Metanephros (tissue), 1 donor: ENCODE data around the gene OOSP4A. TPM values are rescaled to one million over a fixed set of nuclear protein-coding genes. Genes with fewer than 3 reads are reported as not detected.

Experiments
- total RNA-seq: library from RNA; depleted of rRNA; stranded (reverse); fragments of >200 nt; gene quantifications from one replicate; pipeline ENCODE4 v1.2.3, GENCODE V29; 2014

OOSP4A gene
- not detected for total RNA-seq

DNA sequence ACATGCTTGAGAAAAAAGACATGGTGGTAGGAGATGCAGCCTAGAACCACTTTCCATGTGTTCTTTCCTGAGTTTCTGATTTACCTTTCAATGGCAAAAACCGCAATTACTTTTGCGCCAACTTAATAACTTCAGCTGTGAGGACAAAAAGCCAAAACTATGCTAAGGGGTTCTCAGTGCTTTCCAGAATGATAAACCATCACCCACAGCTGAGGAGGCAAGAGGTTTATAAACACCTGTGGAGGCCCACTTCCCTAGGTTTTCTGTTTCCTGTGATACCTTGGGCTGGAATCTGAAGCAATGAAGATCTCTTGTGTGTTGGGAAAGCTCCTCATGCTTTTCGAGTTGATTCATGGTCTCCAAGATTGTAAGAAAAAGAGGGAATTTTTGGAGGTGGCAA lies at the start of gene OOSP4A:
Gene OOSP4A (plus strand): TSS at position 301 of the 400 bp plus-strand sequence. CDS start 0 bp downstream, at position 301.

DNA sequence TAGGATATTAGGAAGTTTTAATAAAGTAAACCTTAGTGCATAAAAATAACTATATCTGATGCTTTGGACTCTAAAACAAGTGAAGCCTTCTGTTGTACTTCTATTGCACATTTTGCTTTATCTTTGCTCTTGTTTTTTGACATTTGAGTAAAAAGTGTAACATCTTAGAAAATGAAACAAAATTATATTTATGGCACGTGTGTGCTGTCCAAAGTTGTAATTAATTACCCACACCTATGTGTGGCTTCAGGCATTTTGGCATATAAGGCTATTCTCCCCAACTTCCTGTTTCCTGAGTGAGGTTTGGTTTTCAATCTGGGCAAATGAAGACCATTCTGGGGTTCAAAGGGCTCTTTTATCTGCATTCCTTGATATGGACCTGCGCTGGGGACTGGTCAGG lies 25.7 kb upstream of the OOSP4A start, which contains the start of gene OOSP1:
Gene OOSP1 (plus strand): TSS at position 301 of the 400 bp plus-strand sequence. CDS start 23 bp downstream, at position 324.

DNA sequence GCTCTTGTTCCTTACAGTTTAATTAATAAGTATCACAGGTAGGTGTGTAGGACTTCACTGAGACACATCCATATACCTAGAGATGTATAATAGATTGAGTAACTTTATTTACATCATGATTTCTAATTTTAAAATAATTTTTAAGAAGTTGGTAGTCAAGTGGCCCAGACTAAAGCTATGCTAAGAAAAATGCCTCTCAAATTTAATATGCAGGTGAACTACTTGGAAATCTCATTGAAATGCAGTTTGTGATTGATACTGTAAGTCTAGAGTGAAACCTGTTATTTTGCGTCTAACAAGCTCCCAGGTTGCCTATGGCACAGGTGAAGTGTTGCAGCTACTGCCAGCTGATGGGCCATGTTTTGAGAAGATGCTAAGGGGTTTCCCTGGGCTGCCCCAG lies 53.0 kb downstream of the OOSP4A start, which contains the start of gene OOSP4B:
Gene OOSP4B (plus strand): TSS at position 301 of the 400 bp plus-strand sequence.

Other genes with a start within 250 kb of the OOSP4A start
- gene STX3, start 208.7 kb upstream of the OOSP4A start, total RNA-seq: 33.5 TPM
- gene MRPL16, start 153.3 kb upstream of the OOSP4A start, total RNA-seq: 36.0 TPM
- gene CBLIF, start 118.5 kb upstream of the OOSP4A start, total RNA-seq: 0.53 TPM
- 1.4 TPM for gene TCN1, start 97.5 kb upstream of the OOSP4A start, total RNA-seq
- not detected for gene OOSP3, start 85.3 kb upstream of the OOSP4A start, total RNA-seq
- not detected for gene OOSP1, start 25.6 kb upstream of the OOSP4A start, total RNA-seq
- gene OOSP4B, start 53.1 kb downstream of the OOSP4A start, total RNA-seq: not detected
- gene OOSP2, start 76.4 kb downstream of the OOSP4A start, total RNA-seq: not detected
- gene MS4A3, start 92.6 kb downstream of the OOSP4A start, total RNA-seq: 8.8 TPM
- gene MS4A2, start 124.6 kb downstream of the OOSP4A start, total RNA-seq: 0.47 TPM
- gene MS4A6A, start 219.1 kb downstream of the OOSP4A start, total RNA-seq: 50.2 TPM